GM12872 (cell line): ENCODE results near the gene HOXA1.

Experiments
- TF ChIP-seq, protein P1 (sequence below): IDR thresholded peaks from 3 replicates; pipeline ENCODE4 v1.5.1; 2011; ENCODE audit warnings: low read depth, mild to moderate bottlenecking, low read length, moderate library complexity; ENCODE audit not compliant: insufficient read depth

The HOXA1 gene

GRCh38 chr7:27079234-27079975 is 16.4 kb downstream of the HOXA1 start:
- TF ChIP-seq, protein P1, sequence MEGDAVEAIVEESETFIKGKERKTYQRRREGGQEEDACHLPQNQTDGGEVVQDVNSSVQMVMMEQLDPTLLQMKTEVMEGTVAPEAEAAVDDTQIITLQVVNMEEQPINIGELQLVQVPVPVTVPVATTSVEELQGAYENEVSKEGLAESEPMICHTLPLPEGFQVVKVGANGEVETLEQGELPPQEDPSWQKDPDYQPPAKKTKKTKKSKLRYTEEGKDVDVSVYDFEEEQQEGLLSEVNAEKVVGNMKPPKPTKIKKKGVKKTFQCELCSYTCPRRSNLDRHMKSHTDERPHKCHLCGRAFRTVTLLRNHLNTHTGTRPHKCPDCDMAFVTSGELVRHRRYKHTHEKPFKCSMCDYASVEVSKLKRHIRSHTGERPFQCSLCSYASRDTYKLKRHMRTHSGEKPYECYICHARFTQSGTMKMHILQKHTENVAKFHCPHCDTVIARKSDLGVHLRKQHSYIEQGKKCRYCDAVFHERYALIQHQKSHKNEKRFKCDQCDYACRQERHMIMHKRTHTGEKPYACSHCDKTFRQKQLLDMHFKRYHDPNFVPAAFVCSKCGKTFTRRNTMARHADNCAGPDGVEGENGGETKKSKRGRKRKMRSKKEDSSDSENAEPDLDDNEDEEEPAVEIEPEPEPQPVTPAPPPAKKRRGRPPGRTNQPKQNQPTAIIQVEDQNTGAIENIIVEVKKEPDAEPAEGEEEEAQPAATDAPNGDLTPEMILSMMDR: no peak

DNA sequence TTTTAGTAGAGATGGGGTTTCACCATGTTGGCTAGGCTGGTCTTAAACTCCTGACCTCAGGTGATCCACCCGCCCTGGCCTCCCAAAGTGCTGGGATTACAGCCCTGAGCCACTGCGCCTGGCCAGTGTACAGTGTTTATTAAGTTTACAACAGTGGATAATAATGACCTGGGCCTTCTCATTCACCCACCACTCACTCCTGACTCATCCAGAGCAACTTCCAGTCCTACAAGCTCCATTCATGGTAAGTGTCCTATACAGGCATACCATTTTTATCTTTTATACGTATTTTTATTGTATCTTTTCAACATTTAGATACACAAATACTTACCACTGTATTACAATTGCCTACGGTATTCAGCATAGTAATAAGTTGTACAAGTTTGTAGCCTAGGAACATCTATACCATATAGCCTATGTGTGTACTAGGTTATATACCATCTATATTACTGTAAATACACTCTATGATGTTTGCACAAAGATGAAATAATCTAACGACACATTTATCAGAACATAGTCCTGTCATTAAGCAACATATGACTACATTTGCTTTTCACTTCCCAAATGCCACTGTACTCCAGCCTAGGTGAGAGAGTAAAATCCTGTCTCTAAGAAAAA is 17.1 kb downstream of the HOXA1 start:
- TF ChIP-seq, protein P1: no peak

DNA sequence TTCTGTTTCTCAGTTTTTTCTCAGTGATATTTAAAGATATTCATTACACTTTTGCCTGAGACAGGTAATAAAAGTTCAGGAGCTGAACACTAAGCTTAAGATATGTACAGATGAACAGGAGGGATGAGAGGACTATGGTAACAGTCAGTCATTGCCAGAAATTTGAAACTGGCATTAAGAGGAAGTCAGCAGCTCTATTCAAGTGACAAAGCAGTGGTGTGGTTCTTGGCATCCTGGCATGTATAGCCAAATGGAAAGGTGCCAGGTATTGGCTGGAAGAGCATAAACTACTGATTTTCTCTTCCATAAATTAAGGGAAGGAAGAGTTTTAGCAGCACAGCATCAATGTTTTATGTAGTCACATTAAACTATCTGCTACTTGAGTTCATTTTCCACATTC is 22.7 kb downstream of the HOXA1 start:
- TF ChIP-seq, protein P1: no peak

- TF ChIP-seq, protein P1: no peak
Measured at GRCh38 chr7:27071622-27072390, 24.0 kb downstream of the HOXA1 start.

- TF ChIP-seq, protein P1: no peak
Measured at GRCh38 chr7:27068259-27068658, 27.5 kb downstream of the HOXA1 start.

- TF ChIP-seq, protein P1: no peak
Measured at GRCh38 chr7:27066148-27066547, 29.7 kb downstream of the HOXA1 start.

- TF ChIP-seq, protein P1: no peak
Measured at GRCh38 chr7:27065709-27066108, 30.1 kb downstream of the HOXA1 start.
